Ovary (tissue), 9 donors: ENCODE measurements around the gene LRRC27. TPM values are rescaled to one million over a fixed set of nuclear protein-coding genes. Genes with fewer than 3 reads are reported as not detected.
A peak's percentile ranks its signal among the peaks of the same experiment; 100 is the strongest.

Experiments used
- DNase-seq, 5 donors: peaks; one replicate each; pipeline ENCODE4 v3.0.0-alpha.2; 2019 to 2020
- H3K27ac ChIP-seq, 2 donors: fragments of 200-600 bp; one replicate each; pipeline versions ENCODE4 v1.5.1 to v1.8.0; 2019 to 2022
- H3K27me3 ChIP-seq: fragments of 200-600 bp; one replicate; pipeline ENCODE4 v1.8.0; 2022
- H3K36me3 ChIP-seq: fragments of 200-600 bp; sonication (generic); one replicate; pipeline ENCODE4 v1.5.1; 2019
- H3K4me1 ChIP-seq: one replicate; pipeline ENCODE4 v1.8.1; 2013; ENCODE audit warnings: mild to moderate bottlenecking, moderate library complexity; ENCODE audit not compliant: insufficient read depth
- H3K4me3 ChIP-seq: fragments of 200-600 bp; sonication (generic); one replicate; pipeline ENCODE4 v1.5.1; 2017
- H3K9me3 ChIP-seq, 2 donors: fragments of 200-600 bp in 1 of 2; sonication (generic) in 1 of 2; one replicate each; pipeline versions ENCODE4 v1.5.1 to v1.8.1; 2013 to 2019; ENCODE audit warnings: mild to moderate bottlenecking in 1 of 2, moderate library complexity in 1 of 2
- CTCF ChIP-seq, 3 donors: fragments of 450-650 bp in 2 of 3; fragments of 200-600 bp in 1 of 3; IDR thresholded peaks; one replicate each; pipeline versions ENCODE4 v1.5.1 to v1.8.0; 2016 to 2022; ENCODE audit warnings: antibody characterized with exemption in 3 of 3, mild to moderate bottlenecking in 1 of 3
- EP300 ChIP-seq: sonication (generic); formaldehyde crosslinking; IDR thresholded peaks from one replicate; pipeline ENCODE4 v1.6.1; 2017; ENCODE audit warnings: antibody characterized with exemption
- POLR2A ChIP-seq: fragments of 450-650 bp; IDR thresholded peaks from one replicate; pipeline ENCODE4 v1.6.1; 2017; ENCODE audit warnings: antibody characterized with exemption, mild to moderate bottlenecking, moderate library complexity
- WGBS, 3 donors: extraction: QIAGEN DNeasy Blood & Tissue Kit in 1 of 3; methylation state at CpG; one replicate each; pipeline versions ENCODE4 v1.1.5 to v1.1.7; 2013 to 2017; 5-methylcytosine and 5-hydroxymethylcytosine counted together
- intact Hi-C, 4 donors: fragments of 100-400 bp; cut with DNase I; formaldehyde crosslinking; loops; one replicate each; pipeline versions ENCODE4 v1.11.0 to v1.15.1; 2022 to 2023
- polyA plus RNA-seq, 2 donors: library from polyadenylated mRNA; stranded (reverse); fragments of 200-250 nt in 1 of 2; fragments of 350-450 nt in 1 of 2; fragmentation: Illumina TruSeq in 1 of 2; extraction: RNeasy Lipid Tissue Mini Kit (QIAGEN cat#74804) in 1 of 2; gene quantifications; one replicate each; pipeline ENCODE4 v1.2.3, GENCODE V29; 2013 to 2014
- total RNA-seq, 7 donors: library from RNA; depleted of rRNA in 2 of 7; stranded (reverse); fragments of >200 nt in 2 of 7; fragmentation: NEBNext Ultra II Directional in 3 of 7; extraction: Animal tissue kit (Norgen Biotek cat#: 25700) in 3 of 7; gene quantifications; one replicate each; pipeline versions ENCODE4 v1.1.0 to v1.2.4, GENCODE V29; 2016 to 2023
- donor health status: DM: no; HTN: no; CAD: no; lungs with moderate emphysema.
- donor health status: DM: no; HTN: no; CAD: no.
- donor health status: Bipolar disorder and iron deficiency.
- donor health status: DM: yes; HTN: yes; CAD: no.
- donor health status: DM: no; HTN: no; CAD: no.
- donor health status: DM: yes; HTN: yes; CAD: no.

LRRC27 gene
- total and polyA plus RNA-seq, 9 donors, result 7.4 to 12.3 (median 9.3) TPM

GRCh38 chr10:132419538-132420468 lies 87.8 kb downstream of the LRRC27 start:
- H3K4me1 ChIP-seq, result peaks cover 18% of the 10 kb centered on the region
- 78 to 85% (median 80%) methylated on average over 20 to 25 of the region's 25 CpGs for WGBS, 3 donors
- intact Hi-C loops, result no loop called here
- no peak overlapping the region for H3K4me3 ChIP-seq
- H3K9me3 ChIP-seq, result no peaks in the 10 kb centered on the region
- H3K36me3 ChIP-seq, result no peaks in the 10 kb centered on the region
- no peaks in the 10 kb centered on the region for H3K27me3 ChIP-seq
- peak overlapping the region in 1 of 2 donors; percentile 91 for H3K27ac ChIP-seq
- TF ChIP-seq EP300, result no peak
- TF ChIP-seq CTCF (IDR thresholded peaks at IDR 0.05), result no peak
- TF ChIP-seq POLR2A, result no peak
- DNase-seq, result no peak

GRCh38 chr10:132420469-132420980 lies 88.5 kb downstream of the LRRC27 start:
- H3K36me3 ChIP-seq, result no peaks in the 10 kb centered on the region
- DNase-seq, result no peak
- H3K9me3 ChIP-seq, result no peaks in the 10 kb centered on the region
- intact Hi-C loops, result no loop called here
- no peak overlapping the region for H3K4me3 ChIP-seq
- peak overlapping the region in 1 of 2 donors; percentile 91 for H3K27ac ChIP-seq
- TF ChIP-seq POLR2A (no peak), CTCF (IDR thresholded peaks at IDR 0.05) (no peak), EP300 (no peak)
- no peaks in the 10 kb centered on the region for H3K27me3 ChIP-seq
- peaks cover 18% of the 10 kb centered on the region for H3K4me1 ChIP-seq
- 59 to 61% (median 59%) methylated on average over 8 of the region's 8 CpGs for WGBS, 3 donors

- intact Hi-C loops, result no loop called here
- DNase-seq, result peak; percentile 73 to 79 (median 77)
- Histone ChIP-seq H3K4me3 (no peak overlapping the region), H3K9me3 (no peaks in the 10 kb centered on the region), H3K27me3 (no peaks in the 10 kb centered on the region), H3K36me3 (no peaks in the 10 kb centered on the region), H3K4me1 (peaks cover 18% of the 10 kb centered on the region), H3K27ac (peak overlapping the region; percentile 60 to 91)
- TF ChIP-seq CTCF (IDR thresholded peaks at IDR 0.05) (no peak), EP300 (no peak), POLR2A (no peak)
- 16 to 28% (median 22%) methylated on average over 30 to 33 of the region's 33 CpGs for WGBS, 3 donors
Measured at GRCh38 chr10:132420981-132421846, 89.2 kb downstream of the LRRC27 start.
